GM18526 (cell line): ENCODE data around the gene SEPHS2.

Experiments
- POLR2A ChIP-seq: IDR thresholded peaks from 3 replicates; pipeline ENCODE4 v1.6.1; 2011; ENCODE audit not compliant: insufficient read length; ENCODE audit errors: extremely low read depth

SEPHS2 gene

GRCh38 chr16:30474074-30474452, 28.4 kb upstream of the SEPHS2 start:
- TF ChIP-seq POLR2A, result no peak

DNA sequence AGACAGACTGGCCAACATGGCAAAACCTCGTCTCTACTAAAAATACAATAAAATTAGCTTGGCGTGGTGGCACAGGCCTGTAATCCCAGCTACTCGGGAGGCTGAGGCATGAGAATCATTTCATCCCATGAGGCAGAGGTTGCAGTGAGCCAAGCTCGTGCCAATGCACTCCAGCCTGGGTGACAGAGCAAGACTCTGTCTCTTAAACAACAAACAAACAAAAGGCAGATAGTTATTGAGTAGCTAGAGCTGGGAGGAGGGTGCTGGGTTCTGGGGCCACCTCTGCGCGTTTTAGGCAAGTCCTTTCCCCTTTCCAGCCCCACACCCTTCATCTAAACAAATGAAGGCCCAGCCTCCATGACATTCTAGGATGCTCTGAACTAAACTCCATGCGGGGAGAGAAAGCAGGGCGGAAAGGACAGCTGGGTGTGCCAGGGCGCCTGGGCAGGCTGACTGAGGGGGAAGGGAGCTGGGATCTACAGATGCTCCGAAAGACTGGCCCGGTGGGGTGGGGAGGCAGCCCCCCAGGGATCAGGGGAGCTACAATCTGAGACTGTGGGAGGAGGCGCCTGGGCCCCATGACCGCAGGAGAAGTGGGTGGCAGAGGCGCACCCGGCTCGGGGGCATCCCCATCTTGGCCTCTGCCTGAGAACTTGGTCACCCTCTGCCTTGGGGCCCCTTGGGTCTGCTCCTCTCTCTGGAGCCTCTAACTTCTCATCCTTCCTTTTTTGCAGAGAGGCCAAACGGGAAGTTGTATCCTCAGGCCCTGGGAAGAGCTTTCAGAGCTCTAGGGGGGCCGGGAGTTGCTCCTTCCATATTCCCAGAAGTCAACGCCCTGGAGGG, 27.8 kb upstream of the SEPHS2 start:
- TF ChIP-seq POLR2A, result no peak

DNA sequence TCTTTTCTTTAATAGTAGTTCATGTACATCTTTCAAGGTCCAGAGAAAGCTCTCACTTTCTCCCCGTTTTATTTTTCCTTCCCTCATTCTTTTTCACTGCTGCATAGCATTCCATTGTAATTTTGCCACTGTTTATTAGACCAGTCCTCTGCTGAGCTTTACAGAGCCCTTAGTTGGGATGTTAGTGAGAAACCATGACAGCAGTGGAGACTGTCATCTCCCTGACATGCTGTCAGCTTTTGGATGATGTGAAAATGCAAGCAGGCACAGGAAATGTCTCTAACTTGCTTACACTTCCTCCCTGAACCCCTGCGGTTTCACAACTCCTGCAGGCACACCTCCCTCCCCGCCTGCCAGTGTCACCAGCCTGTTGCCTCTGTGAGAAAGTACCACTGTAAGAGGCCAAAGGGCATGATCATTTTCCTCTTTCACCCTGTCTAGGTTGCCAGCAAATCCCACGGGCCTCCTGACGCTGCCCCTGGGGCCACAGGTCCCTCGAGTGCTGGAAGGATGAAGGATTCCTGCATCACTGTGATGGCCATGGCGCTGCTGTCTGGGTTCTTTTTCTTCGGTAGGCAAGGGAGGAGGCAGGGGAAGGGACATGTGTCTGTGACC, 26.8 kb upstream of the SEPHS2 start, which contains the start of gene ITGAL:
ITGAL (plus strand) TSS at position 415 of the 615 bp plus-strand sequence; CDS start at position 511, 96 bp downstream.
- TF ChIP-seq POLR2A, result peak; percentile 48

DNA sequence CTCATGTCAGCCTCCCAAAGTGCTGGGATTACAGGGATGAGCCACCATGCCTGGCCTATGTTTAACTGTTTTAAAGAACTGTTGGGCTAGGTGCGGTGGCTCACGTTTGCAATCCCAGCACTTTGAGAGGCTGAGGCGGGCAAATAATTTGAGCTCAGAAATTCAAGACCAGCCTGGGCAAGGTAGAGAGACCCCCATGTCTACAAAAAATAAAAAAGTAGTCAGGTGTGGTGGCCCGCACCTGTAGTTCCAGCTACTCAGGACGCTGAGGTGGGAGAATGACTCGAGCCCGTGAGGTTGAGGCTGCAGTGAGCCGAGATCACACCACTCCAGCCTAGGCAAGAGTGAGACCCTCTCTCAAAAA, 24.9 kb upstream of the SEPHS2 start:
- TF ChIP-seq POLR2A, result no peak

GRCh38 chr16:30470170-30470512, 24.5 kb upstream of the SEPHS2 start:
- TF ChIP-seq POLR2A, result no peak

DNA sequence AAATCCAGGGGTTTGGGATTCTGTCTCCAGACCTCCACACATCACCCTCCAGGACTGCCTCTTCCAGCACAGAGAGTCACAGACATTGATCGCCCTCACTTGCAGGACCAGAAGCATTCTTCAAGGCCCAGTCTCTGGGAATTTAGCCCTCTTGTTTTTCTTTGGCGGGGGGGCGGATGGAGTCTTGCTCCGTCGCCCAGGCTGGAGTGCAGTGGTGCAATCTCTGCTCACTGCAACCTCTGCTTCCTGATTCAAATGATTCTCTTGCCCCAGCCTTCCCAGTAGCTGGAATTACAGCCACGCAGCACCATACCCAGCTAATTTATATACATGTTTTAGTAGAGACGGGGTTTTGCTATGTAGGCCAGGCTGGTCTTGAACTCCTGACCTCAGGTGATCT, 18.4 kb upstream of the SEPHS2 start:
- TF ChIP-seq POLR2A, result no peak

DNA sequence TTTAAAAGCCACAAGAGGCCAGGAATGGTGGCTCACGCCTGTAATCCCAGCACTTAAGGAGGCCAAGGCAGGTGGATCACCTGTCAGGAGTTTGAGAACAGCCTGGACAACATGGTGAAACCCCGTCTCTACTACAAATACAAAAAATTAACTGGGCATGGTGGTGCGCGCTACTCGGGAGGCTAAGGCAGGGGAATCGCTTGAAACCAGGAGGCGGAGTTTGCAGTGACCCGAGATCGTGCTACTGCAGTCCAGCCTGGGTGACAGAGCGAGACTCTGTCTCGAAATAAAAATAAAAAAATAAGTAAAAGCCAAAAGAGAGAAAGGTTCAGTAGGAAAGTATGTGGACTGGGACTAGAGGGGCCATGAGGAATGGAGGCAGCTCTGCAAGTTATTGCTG, 13.8 kb upstream of the SEPHS2 start:
- no peak for TF ChIP-seq POLR2A

- peak; percentile 83 for TF ChIP-seq POLR2A
Measured at GRCh38 chr16:30458561-30459394, 13.1 kb upstream of the SEPHS2 start.

DNA sequence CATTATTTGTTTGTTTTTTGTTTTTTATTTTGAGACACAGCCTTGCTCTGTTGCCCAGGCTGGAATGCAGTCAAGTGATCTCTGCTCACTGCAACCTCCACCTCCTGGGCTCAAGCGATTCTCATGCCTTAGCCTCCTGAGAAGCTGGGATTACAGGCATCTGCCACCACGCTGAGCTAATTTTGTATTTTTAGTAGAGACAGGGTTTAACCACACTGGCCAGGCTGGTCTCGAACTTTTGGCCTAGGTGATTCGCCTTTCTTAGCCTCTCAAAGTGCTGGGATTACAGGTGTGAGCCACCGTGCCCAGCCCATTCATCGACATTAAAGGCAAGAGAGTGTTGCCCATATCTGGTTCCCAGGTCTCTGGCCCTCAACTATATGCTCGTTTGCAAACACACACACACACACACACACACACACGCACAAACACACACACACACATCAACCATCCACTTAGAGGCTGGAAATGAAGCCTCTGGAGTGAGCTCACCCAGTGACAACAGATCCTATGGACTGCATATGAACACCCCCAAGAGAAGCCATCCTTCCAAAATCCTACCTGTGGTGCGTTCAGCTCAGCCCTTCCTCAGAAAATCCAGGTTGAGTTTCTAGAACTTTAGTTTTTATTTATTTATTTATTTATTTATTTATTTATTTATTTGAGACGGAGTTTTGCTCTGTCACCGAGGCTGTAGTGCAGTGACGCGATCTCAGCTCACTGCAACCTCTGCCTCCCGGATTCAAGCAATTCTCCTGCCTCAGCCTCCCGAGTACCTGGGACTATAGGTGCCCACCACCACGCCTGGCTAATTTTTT, 12.3 kb upstream of the SEPHS2 start:
- no peak for TF ChIP-seq POLR2A

- TF ChIP-seq POLR2A, result no peak
Measured at GRCh38 chr16:30457256-30457655, 11.6 kb upstream of the SEPHS2 start.

DNA sequence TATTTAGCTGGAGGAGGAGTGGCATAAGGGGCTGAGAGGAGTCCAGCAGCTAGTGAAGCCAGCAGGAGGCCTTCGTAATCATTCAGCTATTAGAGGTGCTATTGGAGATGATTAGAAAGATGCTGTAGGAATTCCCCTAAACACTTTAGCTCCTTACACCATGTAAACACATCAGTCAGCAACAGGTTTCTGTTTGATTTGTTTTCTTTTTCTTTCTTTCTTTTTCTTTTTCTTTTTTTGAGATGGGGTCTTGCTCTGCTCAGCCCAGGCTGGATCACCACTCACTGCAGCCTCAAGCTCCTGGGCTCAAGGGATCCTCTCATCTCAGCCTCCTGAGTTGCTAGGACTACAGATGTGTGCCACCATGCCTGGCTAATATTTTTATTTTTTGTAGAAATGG, 10.6 kb upstream of the SEPHS2 start:
- TF ChIP-seq POLR2A, result no peak

- no peak for TF ChIP-seq POLR2A
Measured at GRCh38 chr16:30449116-30449435, 3.4 kb upstream of the SEPHS2 start.

DNA sequence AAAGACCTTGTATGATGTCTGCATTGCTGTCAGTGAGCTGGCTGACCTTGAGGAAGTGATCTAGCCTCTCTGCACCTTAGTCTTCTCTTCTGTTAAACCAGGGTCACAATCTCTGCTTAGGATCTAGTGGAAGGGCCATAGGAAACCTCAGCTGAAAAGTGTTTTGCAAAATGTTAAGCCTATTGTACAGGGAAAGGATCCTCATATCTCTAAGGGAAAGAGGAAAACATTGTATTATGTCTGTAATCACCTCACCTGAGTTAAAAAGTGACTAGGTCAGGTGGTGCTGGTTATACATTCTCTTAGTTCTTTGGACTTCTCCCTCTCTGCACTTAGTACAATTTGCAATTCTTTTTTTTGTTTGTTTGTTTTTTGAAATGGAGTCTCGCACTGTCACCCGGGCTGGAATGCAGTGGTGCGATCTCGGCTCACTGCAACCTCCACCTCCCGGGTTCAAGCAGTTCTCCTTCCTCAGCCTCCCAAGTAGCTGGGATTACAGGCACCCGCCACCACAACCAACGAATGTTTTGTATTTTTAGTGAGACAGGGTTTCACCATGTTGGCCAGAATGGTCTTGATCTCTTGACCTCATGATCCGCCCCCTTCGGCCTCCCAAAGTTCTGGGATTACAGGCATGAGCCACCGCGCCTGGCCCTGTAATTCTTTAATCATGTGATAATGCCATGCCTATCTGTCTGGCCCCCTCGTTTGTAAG, 2.0 kb upstream of the SEPHS2 start:
- TF ChIP-seq POLR2A, result no peak

- no peak for TF ChIP-seq POLR2A
Measured at GRCh38 chr16:30446203-30446595, 525 bp upstream of the SEPHS2 start.

GRCh38 chr16:30445149-30445407, 596 bp downstream of the SEPHS2 start:
- no peak for TF ChIP-seq POLR2A
